ENCODE results near the gene SYNGR3. TPM values are rescaled to one million over a fixed set of nuclear protein-coding genes. Genes with fewer than 3 reads are reported as not detected.

SYNGR3 gene
- total RNA-seq, 2 donors from 2014 or later, result 7.0 to 11.2 TPM

DNA sequence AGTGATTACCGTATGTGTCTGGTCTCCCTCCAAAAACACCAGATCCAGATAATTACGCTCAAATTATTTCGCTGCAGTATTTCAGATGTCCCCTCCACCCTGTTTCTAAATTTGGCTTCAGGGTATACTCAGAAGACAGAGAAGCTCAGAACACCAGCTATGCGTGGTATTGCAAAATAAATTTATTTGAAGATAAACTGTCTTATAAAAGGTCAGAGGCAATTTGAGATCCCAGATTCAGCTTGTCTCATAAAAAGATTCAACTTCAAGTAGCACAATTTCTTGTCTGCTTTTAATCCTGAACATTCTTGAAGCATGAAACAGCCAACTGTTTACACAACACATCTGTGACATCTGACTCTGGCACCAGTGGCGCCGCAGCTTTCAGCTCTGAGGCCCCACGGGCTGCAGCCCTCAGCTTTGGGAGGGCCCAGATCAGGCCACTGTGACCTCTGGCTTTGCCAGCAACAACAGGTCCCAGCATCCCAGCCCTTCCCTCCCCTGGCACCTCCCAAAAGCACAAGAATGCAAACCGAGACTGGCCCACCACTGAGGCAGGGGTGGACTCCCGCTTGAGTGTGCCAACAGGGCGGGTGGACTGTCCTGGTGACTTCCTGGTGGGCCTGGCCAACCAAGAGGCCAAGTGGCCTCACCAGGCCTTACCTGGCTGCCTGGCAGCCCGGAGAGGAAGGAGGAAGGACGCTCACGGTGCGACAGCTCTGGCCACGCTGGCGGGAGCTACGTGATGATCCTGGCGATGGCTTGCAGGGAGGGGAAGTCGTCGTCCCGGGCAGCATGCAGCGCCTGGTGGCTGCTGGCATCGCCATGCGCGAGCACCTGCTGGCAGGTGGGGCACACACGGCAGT lies 8.0 kb downstream of the SYNGR3 start:
- peaks cover 8% of the 10 kb centered on the region for H3K27me3 Mint-ChIP-seq (ENCODE audit: insufficient read depth)
- H3K36me3 Mint-ChIP-seq (ENCODE audit: low read depth), result peaks cover 30% of the 10 kb centered on the region
- Histone ChIP-seq H3K4me1 (ENCODE audit: control insufficient read depth, insufficient read depth, low read length) (no peaks in the 10 kb centered on the region), H3K9me3 (ENCODE audit: control insufficient read depth, low read length) (no peaks in the 10 kb centered on the region), H3K27ac (ENCODE audit: low read depth, low read length) (no peak overlapping the region), H3K9ac (ENCODE audit: extremely low read depth, low read length, poor library complexity, severe bottlenecking) (no peak overlapping the region), H3K27me3 (ENCODE audit: control insufficient read depth, insufficient read depth, low read length, poor library complexity, severe bottlenecking) (no peaks in the 10 kb centered on the region), H3K4me3 (ENCODE audit: low read length) (no peak overlapping the region), H3K36me3 (ENCODE audit: control insufficient read depth, insufficient read depth, low read length) (peaks cover 27% of the 10 kb centered on the region)
- WGBS, 2 experiments (ENCODE audit: insufficient coverage in 1 of 2, insufficient read length in 1 of 2), result 95 to 98% methylated on average over 19 to 26 of the region's 26 CpGs
- H3K4me1 Mint-ChIP-seq, result no peaks in the 10 kb centered on the region
- no peak overlapping the region for H3K27ac Mint-ChIP-seq
- H3K9me3 Mint-ChIP-seq, result no peaks in the 10 kb centered on the region
- H3K4me3 Mint-ChIP-seq, result no peak overlapping the region
- TF ChIP-seq, protein P1, sequence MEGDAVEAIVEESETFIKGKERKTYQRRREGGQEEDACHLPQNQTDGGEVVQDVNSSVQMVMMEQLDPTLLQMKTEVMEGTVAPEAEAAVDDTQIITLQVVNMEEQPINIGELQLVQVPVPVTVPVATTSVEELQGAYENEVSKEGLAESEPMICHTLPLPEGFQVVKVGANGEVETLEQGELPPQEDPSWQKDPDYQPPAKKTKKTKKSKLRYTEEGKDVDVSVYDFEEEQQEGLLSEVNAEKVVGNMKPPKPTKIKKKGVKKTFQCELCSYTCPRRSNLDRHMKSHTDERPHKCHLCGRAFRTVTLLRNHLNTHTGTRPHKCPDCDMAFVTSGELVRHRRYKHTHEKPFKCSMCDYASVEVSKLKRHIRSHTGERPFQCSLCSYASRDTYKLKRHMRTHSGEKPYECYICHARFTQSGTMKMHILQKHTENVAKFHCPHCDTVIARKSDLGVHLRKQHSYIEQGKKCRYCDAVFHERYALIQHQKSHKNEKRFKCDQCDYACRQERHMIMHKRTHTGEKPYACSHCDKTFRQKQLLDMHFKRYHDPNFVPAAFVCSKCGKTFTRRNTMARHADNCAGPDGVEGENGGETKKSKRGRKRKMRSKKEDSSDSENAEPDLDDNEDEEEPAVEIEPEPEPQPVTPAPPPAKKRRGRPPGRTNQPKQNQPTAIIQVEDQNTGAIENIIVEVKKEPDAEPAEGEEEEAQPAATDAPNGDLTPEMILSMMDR (conservative IDR thresholded peaks at IDR 0.05), result no peak
- DNase-seq, result no peak

DNA sequence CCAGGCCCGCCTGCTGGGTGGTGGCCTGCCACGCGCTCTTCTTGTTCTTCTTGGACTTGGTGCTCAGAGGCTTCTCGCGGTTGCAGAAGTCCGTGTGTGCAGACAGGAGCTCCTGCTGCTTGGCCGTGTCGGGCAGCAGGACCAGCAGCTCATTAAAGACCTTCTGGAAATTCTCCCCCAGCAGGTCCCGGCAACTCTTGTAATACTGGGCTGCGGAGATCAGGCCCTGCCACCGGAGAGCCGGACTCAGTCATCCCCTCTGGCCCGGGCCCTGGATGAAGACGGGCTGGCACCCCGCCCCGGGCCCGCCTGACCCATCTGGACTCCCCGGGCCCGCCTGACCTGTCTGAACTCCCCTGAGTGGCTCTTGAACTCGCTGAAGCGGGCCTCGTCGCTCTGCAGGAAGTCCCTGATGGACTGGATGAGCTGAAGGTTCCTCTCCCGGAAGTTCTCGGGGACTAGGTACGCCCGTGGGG lies 8.6 kb downstream of the SYNGR3 start:
- peaks cover 34% of the 10 kb centered on the region for H3K36me3 ChIP-seq (ENCODE audit: control insufficient read depth, insufficient read depth, low read length)
- H3K9ac ChIP-seq (ENCODE audit: extremely low read depth, low read length, poor library complexity, severe bottlenecking), result no peak overlapping the region
- no peaks in the 10 kb centered on the region for H3K9me3 ChIP-seq (ENCODE audit: control insufficient read depth, low read length)
- H3K27ac Mint-ChIP-seq, result no peak overlapping the region
- peaks cover 4% of the 10 kb centered on the region for H3K27me3 Mint-ChIP-seq (ENCODE audit: insufficient read depth)
- H3K9me3 Mint-ChIP-seq, result no peaks in the 10 kb centered on the region
- no peaks in the 10 kb centered on the region for H3K4me1 Mint-ChIP-seq
- TF ChIP-seq, protein P1 (conservative IDR thresholded peaks at IDR 0.05), result no peak
- DNase-seq, result no peak
- WGBS, 2 experiments (ENCODE audit: insufficient coverage in 1 of 2, insufficient read length in 1 of 2), result 96 to 98% methylated on average over 20 to 27 of the region's 27 CpGs
- no peak overlapping the region for H3K27ac ChIP-seq (ENCODE audit: low read depth, low read length)
- no peak overlapping the region for H3K4me3 ChIP-seq (ENCODE audit: low read length)
- H3K27me3 ChIP-seq (ENCODE audit: control insufficient read depth, insufficient read depth, low read length, poor library complexity, severe bottlenecking), result no peaks in the 10 kb centered on the region
- no peaks in the 10 kb centered on the region for H3K4me1 ChIP-seq (ENCODE audit: control insufficient read depth, insufficient read depth, low read length)
- H3K36me3 Mint-ChIP-seq (ENCODE audit: low read depth), result peaks cover 30% of the 10 kb centered on the region
- no peak overlapping the region for H3K4me3 Mint-ChIP-seq

DNA sequence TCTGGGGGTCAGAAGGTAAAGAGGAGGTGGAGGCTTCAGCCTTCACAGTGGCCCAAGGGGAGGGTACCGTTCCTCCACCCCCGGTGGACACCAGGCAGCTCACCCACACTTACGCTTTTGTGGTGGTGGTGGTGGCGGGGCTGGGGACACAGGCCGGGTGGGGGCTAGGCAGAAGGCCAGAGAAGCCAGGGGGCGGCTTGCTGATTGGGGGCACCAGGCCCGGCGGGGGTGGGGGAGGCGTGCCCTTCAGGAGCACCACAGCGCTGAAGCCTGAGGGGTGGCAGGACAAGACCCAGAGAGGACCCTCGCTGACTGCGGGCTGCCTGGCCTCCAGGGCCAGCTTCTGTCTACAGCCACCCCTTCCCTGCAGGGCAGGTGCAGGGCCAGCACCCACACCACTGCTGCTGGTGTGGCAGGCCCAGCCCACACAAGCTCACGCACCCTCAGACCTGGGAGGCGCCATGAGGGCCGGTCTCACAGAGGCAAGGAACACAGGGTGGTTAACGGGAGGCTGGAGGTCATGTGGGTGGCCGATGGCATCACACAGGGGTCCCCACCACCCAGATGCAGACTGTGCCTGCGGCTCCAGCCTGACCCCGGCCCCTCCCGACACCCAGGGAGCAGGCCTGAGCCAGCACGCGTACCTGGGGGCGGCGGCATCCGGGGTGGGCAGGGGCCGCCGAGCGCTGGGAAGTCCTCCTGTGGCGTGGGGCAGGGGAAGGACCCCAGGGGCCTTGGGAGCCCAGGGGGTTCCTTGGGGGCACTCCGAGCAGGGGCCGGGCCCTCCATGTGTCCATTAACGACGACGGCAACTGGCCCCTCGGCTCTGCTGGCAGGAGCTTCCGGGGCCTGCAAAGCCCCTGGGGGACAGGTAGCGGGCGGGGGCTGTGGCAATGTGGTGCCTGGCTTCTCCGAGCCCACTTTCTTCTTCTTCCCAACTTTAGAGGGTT lies 9.4 kb downstream of the SYNGR3 start:
- no peak overlapping the region for H3K4me3 Mint-ChIP-seq
- TF ChIP-seq, protein P1 (conservative IDR thresholded peaks at IDR 0.05), result no peak
- H3K4me1 ChIP-seq (ENCODE audit: control insufficient read depth, insufficient read depth, low read length), result peaks cover 3% of the 10 kb centered on the region
- no peak overlapping the region for H3K27ac Mint-ChIP-seq
- H3K9me3 Mint-ChIP-seq, result no peaks in the 10 kb centered on the region
- H3K36me3 Mint-ChIP-seq (ENCODE audit: low read depth), result peaks cover 30% of the 10 kb centered on the region
- no peak overlapping the region for H3K27ac ChIP-seq (ENCODE audit: low read depth, low read length)
- H3K4me1 Mint-ChIP-seq, result no peaks in the 10 kb centered on the region
- H3K9me3 ChIP-seq (ENCODE audit: control insufficient read depth, low read length), result no peaks in the 10 kb centered on the region
- H3K27me3 ChIP-seq (ENCODE audit: control insufficient read depth, insufficient read depth, low read length, poor library complexity, severe bottlenecking), result no peaks in the 10 kb centered on the region
- no peak for DNase-seq
- H3K36me3 ChIP-seq (ENCODE audit: control insufficient read depth, insufficient read depth, low read length), result peaks cover 36% of the 10 kb centered on the region
- WGBS, 2 experiments (ENCODE audit: insufficient coverage in 1 of 2, insufficient read length in 1 of 2), result 94 to 100% methylated on average over 3 to 39 of the region's 39 CpGs
- H3K9ac ChIP-seq (ENCODE audit: extremely low read depth, low read length, poor library complexity, severe bottlenecking), result no peak overlapping the region
- no peak overlapping the region for H3K4me3 ChIP-seq (ENCODE audit: low read length)
- no peaks in the 10 kb centered on the region for H3K27me3 Mint-ChIP-seq (ENCODE audit: insufficient read depth)
